Central memory CD8-positive, alpha-beta T cell (primary cell): ENCODE results near the gene EVI2B.
"Not testable (repeated sequence)": the region's sequence is repeated elsewhere in the genome, so short reads cannot be mapped to it uniquely, and the experiment has no call there.

Experiments
- ATAC-seq: fragments of 150-1000 bp; cut with Tn5 transposase; replicated peaks from 2 replicates; pipeline ENCODE4 v1.10.0; 2022; ENCODE audit warnings: mild to moderate bottlenecking, moderate FRiP score, moderate number of reproducible peaks; ENCODE audit not compliant: poor library complexity, severe bottlenecking; ENCODE audit errors: extremely low read depth
- DNase-seq, 2 donors: peaks; one replicate each; pipeline ENCODE4 v3.0.0; 2021; ENCODE audit warnings: low spot score in 2 of 2
- H3K27ac Mint-ChIP-seq: one replicate; pipeline ENCODE4 v1.8.0; 2022; ENCODE audit warnings: low read depth, mild to moderate bottlenecking, moderate library complexity, mixed read lengths
- H3K27me3 Mint-ChIP-seq: one replicate; pipeline ENCODE4 v1.8.0; 2022; ENCODE audit warnings: mixed read lengths
- H3K36me3 Mint-ChIP-seq: one replicate; pipeline ENCODE4 v1.8.0; 2022; ENCODE audit warnings: mild to moderate bottlenecking, moderate library complexity, mixed read lengths; ENCODE audit not compliant: insufficient read depth
- H3K4me1 Mint-ChIP-seq: one replicate; pipeline ENCODE4 v1.8.0; 2022; ENCODE audit warnings: mixed read lengths
- H3K4me3 Mint-ChIP-seq: one replicate; pipeline ENCODE4 v1.8.0; 2022; ENCODE audit warnings: mild to moderate bottlenecking, moderate library complexity, mixed read lengths
- H3K9me3 Mint-ChIP-seq: one replicate; pipeline ENCODE4 v1.8.0; 2022; ENCODE audit warnings: mixed read lengths

The EVI2B gene

DNA sequence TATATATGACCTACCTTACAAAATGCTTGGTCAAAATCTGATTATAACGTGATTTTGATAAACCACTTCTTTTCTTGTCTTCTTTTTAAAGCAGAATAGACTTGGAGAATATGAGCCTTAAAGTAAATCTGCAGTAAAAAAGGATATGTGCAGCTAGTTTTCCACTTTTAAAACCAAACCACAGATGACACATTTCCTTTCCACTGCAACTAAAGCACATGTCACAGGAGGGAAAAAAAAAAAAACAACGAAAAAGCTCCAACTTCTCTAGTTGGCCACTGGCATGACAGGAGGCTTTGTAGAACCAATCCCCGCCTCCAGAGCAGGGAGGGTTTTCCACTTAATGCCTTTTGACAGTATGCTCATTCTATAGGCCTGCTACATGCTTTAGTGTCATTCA, 7.6 kb upstream of the EVI2B start, which contains the start of gene EVI2A:
Gene EVI2A, minus strand, starts transcription at position 142 of the 400 bp plus-strand sequence. CDS start 2,609 bp downstream, outside the sequence.
- Mint-ChIP-seq H3K4me1 (peaks cover 29% of the 10 kb centered on the region), H3K4me3 (peak within 1 kb of the TSS; percentile 77), H3K27ac (peak within 1 kb of the TSS; percentile 96), H3K27me3 (no peaks in the 10 kb centered on the region), H3K36me3 (peaks cover 20% of the 10 kb centered on the region), H3K9me3 (no peaks in the 10 kb centered on the region)
- DNase-seq (peak; percentile 32 to 74), ATAC-seq (peak; percentile 95)

DNA sequence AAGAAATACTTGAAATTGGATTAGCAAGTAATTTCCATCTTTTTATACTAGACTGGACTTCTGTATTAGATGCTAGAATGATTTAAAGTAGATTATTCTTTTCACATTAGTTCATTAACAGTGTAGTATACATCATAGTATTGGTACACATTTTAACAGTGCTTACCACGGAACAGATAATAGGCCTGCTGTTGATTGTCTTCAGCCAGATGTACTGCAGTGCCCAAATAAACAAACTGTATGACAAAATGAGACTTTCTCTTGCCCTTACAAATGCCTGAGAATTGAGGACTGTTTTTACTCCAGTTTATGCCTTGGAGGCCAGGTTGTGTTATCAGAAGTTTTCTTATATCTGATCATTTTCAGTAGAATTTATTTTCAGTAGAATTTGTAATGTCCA, 6.9 kb upstream of the EVI2B start:
- H3K36me3 Mint-ChIP-seq = peaks cover 16% of the 10 kb centered on the region
- H3K27ac Mint-ChIP-seq = peak overlapping the region; percentile 96
- ATAC-seq = no peak
- peaks cover 29% of the 10 kb centered on the region for H3K4me1 Mint-ChIP-seq
- peak overlapping the region; percentile 77 for H3K4me3 Mint-ChIP-seq
- no peak for DNase-seq
- H3K9me3 Mint-ChIP-seq = no peaks in the 10 kb centered on the region
- no peaks in the 10 kb centered on the region for H3K27me3 Mint-ChIP-seq

DNA sequence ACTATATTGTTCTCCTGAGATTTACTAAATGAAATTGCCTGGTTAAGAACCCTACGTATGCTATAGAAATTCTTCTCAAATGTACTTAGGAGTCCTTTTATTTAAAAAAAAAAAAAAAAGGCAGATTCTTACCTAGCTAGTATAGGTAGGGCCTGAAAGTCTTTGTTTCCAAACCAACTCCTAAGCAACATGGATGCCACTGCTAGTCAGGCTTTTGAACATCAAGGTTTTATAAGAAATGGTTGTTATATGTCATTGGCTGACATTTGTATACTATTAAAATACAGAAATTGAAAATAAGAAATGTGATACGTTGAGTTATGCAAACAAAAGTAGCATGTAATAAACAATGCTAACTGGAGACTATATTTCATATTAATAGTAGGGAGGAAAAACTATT, 6.4 kb upstream of the EVI2B start:
- Mint-ChIP-seq H3K27me3 (no peaks in the 10 kb centered on the region), H3K36me3 (peaks cover 16% of the 10 kb centered on the region), H3K9me3 (no peaks in the 10 kb centered on the region), H3K27ac (peak overlapping the region; percentile 96), H3K4me1 (peaks cover 29% of the 10 kb centered on the region), H3K4me3 (peak overlapping the region; percentile 77)
- no peak for ATAC-seq
- no peak for DNase-seq

DNA sequence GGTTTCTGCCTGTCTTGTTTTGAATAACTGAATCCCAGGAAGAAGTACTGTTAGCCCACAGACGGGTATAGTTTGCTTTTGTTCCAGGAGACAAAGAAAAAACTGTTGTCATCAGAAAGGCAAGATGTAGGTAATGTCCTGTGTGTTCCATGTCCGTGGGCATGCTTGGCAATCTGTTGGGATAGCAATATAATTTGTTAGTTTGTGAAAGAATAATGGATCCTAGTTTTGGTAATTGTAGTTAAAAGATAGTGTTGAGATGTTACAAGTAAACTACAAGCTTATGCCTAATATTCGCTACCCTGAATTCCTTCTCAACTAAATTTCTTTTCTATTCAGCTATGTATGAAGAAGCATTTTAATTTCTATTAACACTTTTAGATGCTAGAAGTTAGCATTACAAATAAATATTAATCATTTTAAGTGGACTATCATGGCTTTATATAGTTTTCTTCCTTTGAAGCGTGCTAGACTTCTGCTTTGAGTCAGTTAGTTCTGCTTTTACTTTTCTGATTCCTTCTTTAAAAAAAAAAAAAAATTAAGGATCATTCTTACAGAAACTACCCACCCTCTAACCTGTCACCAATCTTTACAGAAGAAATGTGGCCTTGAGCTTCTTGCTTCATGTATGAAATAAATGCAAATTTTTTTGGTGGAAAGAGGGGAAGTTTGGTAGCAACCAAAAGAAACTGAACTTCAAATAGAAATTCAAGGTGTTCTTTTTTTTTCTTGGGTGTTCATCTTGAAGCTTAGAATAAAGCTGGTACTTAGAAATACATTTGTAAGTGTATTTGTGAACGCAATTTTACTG, 5.2 kb upstream of the EVI2B start:
- Mint-ChIP-seq H3K9me3 (no peaks in the 10 kb centered on the region), H3K27ac (peak overlapping the region; percentile 92), H3K4me3 (peak overlapping the region; percentile 77), H3K4me1 (peaks cover 37% of the 10 kb centered on the region), H3K27me3 (no peaks in the 10 kb centered on the region), H3K36me3 (peaks cover 16% of the 10 kb centered on the region)
- DNase-seq = no peak
- ATAC-seq = no peak

DNA sequence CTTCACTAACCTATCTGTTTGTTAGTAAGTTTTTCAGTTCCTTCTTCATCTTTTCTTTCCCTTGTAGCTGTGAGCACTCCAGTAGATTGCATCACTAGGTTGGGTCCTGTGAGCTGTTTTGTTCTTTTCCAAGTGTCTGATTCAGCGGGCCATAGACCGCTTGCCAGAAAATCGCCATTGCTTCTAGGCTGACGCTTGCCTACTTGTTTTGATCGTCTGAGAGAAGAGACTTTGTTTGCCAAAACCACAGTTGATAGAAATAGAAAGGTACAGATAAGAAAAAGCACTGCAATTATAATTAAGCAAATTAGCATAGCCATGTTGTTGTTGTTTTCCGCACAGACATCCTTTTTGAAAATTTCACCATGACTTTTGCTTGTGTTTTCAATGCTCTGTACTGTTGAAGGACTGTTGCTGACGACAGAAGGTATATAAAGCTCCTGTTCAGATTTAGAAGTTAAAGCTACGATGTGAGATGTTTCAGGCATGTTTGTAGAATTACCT, 4.5 kb upstream of the EVI2B start:
- H3K9me3 Mint-ChIP-seq = no peaks in the 10 kb centered on the region
- H3K36me3 Mint-ChIP-seq = peaks cover 17% of the 10 kb centered on the region
- peak; percentile 12 for ATAC-seq
- peak in 1 of 2 donors; percentile 38 for DNase-seq
- peaks cover 31% of the 10 kb centered on the region for H3K4me1 Mint-ChIP-seq
- H3K27me3 Mint-ChIP-seq = no peaks in the 10 kb centered on the region
- peak overlapping the region; percentile 92 for H3K27ac Mint-ChIP-seq
- H3K4me3 Mint-ChIP-seq = peak overlapping the region; percentile 77

DNA sequence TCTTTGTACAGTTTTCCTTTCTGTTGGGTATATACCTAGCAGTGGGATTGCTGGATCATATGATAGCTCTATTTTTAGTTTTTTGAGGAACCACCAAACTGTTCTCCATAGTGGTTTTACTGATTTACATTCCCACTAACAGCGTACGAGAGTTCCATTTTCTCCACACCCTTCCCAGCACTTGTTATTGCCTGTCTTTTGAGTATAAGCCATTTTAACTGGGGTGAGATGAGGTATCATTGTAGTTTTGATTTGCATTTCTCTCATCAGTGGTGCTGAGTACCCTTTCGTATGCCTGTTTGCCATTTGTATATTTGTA, 887 bp upstream of the EVI2B start:
- H3K4me3 Mint-ChIP-seq = peak overlapping the region; percentile 85
- H3K36me3 Mint-ChIP-seq = peaks cover 22% of the 10 kb centered on the region
- DNase-seq (no peak), ATAC-seq (no peak)
- H3K4me1 Mint-ChIP-seq = peaks cover 35% of the 10 kb centered on the region
- H3K9me3 Mint-ChIP-seq = no peaks in the 10 kb centered on the region
- H3K27me3 Mint-ChIP-seq = no peaks in the 10 kb centered on the region
- H3K27ac Mint-ChIP-seq = peak overlapping the region; percentile 90

DNA sequence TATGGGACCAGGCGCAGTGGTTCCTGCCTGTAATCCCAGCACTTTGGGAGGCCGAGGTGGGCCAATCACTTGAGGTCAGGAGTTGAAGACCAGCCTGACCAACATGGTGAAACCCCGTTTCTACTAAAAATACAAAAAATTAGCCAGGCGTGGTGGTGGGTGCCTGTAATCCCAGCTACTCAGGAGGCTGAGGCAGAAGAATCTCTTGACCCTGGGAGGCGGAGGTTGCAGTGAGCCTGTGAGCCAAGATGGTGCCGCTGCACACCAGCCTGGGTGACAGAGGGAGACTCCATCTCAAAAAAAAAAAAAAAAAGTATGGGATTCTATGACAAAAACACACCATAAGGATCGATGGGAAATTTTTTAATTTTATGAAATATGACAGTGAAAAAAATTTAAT, 1.6 kb downstream of the EVI2B start:
- not testable (repeated sequence) for H3K9me3 Mint-ChIP-seq, DNase-seq, ATAC-seq, H3K27me3 Mint-ChIP-seq
- Mint-ChIP-seq H3K4me3 (peak overlapping the region; percentile 85), H3K27ac (peak overlapping the region; percentile 90), H3K36me3 (peaks cover 26% of the 10 kb centered on the region), H3K4me1 (peaks cover 33% of the 10 kb centered on the region)

DNA sequence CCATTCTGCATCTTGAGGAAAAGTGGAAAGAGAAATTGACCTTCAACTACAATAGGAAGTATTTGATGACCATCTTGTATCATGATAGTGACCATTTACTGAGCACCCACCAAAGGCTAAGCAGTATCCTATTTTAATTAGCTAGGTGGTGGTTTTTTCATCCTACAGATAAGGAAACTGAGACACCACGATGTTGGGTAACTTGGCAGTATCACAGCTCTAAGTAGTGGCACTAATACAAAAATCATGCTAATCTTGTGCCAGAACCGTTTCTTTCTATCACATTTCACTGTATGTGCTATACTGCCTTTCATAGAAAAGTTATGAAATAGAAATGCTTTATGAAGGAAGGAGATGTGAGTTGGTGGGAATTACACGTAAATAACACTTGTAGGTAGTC, 2.3 kb downstream of the EVI2B start:
- Mint-ChIP-seq H3K9me3 (no peaks in the 10 kb centered on the region), H3K4me1 (peaks cover 35% of the 10 kb centered on the region), H3K4me3 (peak overlapping the region; percentile 85), H3K27me3 (no peaks in the 10 kb centered on the region), H3K36me3 (peaks cover 26% of the 10 kb centered on the region), H3K27ac (peak overlapping the region; percentile 90)
- ATAC-seq (no peak), DNase-seq (no peak)

DNA sequence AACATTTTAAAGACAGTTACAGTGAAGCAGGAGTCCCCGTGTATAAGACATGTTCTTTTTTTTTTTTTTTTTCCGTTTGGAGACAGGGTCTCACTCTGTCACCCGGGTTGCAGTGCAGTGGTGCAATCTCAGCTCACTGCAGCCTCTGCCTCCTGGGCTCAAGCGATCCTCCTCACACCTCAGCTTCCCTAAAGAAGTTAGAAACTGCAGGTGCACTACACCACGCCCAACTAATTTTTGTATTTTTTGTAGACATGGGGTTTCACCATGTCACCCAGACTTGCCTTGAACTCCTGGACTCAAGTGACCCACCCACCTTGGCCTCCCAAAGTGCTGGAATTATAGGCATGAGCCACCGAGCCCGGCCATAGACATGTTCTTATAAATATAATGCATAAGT, 3.0 kb downstream of the EVI2B start:
- H3K27ac Mint-ChIP-seq = peak overlapping the region; percentile 90
- DNase-seq (no peak), ATAC-seq (no peak)

DNA sequence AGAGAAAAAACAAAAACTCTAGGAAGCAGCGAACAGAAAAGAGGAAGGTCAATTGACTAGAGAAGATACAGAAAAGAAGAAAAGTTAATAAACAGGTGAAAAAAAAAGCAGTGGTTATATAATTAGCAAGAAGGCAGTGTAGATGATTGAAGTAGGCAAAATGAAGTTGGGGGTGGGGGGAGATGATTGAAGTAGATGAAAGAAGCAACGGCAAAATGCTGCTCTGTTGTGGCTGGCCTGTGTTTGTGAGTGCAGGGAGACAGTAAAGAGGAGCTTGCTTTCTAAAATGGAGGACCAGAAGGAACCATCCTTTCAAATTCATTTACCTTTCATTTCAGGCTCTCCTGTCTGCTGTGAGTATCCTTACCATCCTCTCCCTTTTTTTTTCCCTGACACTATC, 3.6 kb downstream of the EVI2B start:
- DNase-seq (peak in 1 of 2 donors; percentile 20), ATAC-seq (peak; percentile 63)
- H3K27ac Mint-ChIP-seq = peak overlapping the region; percentile 90
- H3K9me3 Mint-ChIP-seq = no peaks in the 10 kb centered on the region
- peak overlapping the region; percentile 85 for H3K4me3 Mint-ChIP-seq
- H3K4me1 Mint-ChIP-seq = peaks cover 47% of the 10 kb centered on the region
- H3K36me3 Mint-ChIP-seq = peaks cover 35% of the 10 kb centered on the region
- no peaks in the 10 kb centered on the region for H3K27me3 Mint-ChIP-seq

More for the DNA sequence above, 3.0 kb downstream of the EVI2B start:
- Mint-ChIP-seq H3K27me3 (no peaks in the 10 kb centered on the region), H3K4me1 (peaks cover 41% of the 10 kb centered on the region), H3K9me3 (no peaks in the 10 kb centered on the region), H3K36me3 (peaks cover 29% of the 10 kb centered on the region), H3K4me3 (peak overlapping the region; percentile 85)

DNA sequence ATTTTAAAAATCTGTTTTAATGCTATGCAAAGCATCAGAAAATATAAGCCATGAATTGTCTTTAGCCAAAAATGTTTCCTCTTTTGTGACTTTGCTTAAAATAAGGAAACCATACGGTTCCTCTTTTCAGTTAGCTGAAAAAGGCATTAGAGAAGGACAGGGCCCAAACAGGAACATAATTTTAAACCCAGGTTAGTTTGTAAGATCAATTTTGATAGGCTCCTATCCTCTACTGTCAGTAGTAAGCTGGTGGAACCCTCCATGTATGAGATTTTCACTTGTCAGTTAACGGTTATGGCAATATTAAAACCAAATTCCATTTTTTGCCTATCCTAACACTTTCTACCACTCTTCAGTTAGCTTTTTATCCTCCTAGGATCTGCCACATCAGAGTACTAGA, 4.3 kb downstream of the EVI2B start:
- Mint-ChIP-seq H3K27me3 (no peaks in the 10 kb centered on the region), H3K36me3 (peaks cover 42% of the 10 kb centered on the region), H3K4me1 (peaks cover 49% of the 10 kb centered on the region), H3K27ac (peak overlapping the region; percentile 90), H3K4me3 (peak overlapping the region; percentile 85), H3K9me3 (no peaks in the 10 kb centered on the region)
- ATAC-seq = peak; percentile 47
- DNase-seq = no peak

DNA sequence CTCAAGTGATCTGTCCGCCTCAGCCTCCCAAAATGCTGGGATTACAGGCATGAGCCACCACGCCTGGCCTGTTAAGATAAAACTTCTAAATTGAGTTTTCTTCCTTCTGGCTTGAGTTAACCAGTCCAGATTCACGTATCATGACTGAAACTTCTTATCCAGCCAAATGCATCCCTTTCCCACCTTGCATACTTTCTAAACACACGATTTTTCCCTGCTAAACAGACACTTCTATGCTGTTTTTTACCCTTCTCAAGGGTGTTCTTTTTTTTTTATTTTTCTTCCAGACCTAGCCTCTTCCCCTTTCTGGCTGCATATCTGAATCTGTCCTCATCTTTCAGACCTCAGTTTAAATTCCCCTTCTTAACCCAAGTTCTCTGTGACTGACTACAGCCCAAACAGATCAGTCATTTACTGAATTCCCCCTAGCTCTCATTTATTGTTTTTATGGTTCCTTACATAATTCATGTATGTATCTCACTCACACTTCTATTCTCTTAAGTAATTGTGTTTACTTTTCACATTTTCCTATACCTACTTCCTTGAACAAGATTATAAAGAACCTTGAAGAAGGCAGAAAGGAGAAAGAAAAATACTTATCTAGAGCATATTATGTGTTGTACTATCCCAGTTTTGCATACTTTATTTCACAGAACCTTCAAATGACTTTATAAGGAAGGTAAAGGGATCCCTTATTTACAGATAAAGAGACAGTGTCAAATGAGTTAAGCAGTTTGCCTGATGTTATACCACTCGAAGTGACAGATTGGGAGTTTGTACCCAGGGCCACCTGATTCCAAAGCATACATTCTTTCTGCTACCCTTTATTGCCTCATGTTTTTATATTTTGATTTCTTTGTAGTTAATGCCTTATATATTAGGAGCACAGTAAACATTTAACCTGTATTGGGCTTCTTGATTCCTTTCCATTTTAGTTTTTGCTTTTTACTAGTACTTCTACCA, 5.2 kb downstream of the EVI2B start:
- Mint-ChIP-seq H3K4me1 (peaks cover 53% of the 10 kb centered on the region), H3K4me3 (peak overlapping the region; percentile 85), H3K9me3 (no peaks in the 10 kb centered on the region), H3K27ac (peak overlapping the region; percentile 90), H3K36me3 (peaks cover 48% of the 10 kb centered on the region), H3K27me3 (no peaks in the 10 kb centered on the region)
- ATAC-seq (no peak), DNase-seq (no peak)
